Endothelial cell of umbilical vein (primary cell): ENCODE results near the gene TTF2. TPM values are rescaled to one million over a fixed set of nuclear protein-coding genes. Genes with fewer than 3 reads are reported as not detected.

Source experiments
- BruUV-seq: library from RNA; stranded (reverse); fragments of 400-500 nt; replicated peaks from 2 replicates; lab custom pipeline; 2021; lab: Mats Ljungman, UMichigan
- CTCF ChIA-PET: fragments of 300-600, 350-600 bp; sonication (Branson Sonifier 250); formaldehyde crosslinking; loops from one replicate; lab custom pipeline; 2021; ENCODE audit warnings: antibody characterized with exemption, inconsistent platforms; lab: Charles Lee
- POLR2A ChIA-PET: fragments of 300-600, 350-600 bp; sonication (Branson Sonifier 250); formaldehyde crosslinking; loops from one replicate; lab custom pipeline; 2021; ENCODE audit warnings: antibody characterized with exemption, inconsistent platforms; lab: Charles Lee
- DNase-seq: peaks from one replicate; pipeline ENCODE4 v3.0.0-alpha.2; 2011; ENCODE audit warnings: low read depth, low spot score
- FAIRE-seq: peaks from 2 replicates; lab custom pipeline; 2011; peaks lifted over from hg19 to GRCh38; lab: Jason Lieb, UNC
- H2AFZ ChIP-seq: 2 replicates; pipeline ENCODE4 v1.6.0; 2012; ENCODE audit warnings: low read depth, low read length, control low read depth, inconsistent platforms
- H3K27ac ChIP-seq: 2 replicates; pipeline ENCODE4 v1.5.1; 2011; ENCODE audit warnings: low read depth, mild to moderate bottlenecking, control low read depth, low read length, moderate library complexity; ENCODE audit not compliant: insufficient read depth
- H3K27me3 ChIP-seq, 2 experiments: 2 replicates each; pipeline versions ENCODE4 v1.6.0 to v1.6.1; 2011; ENCODE audit warnings: low read length in 2 of 2, mixed read lengths in 1 of 2; ENCODE audit not compliant: control insufficient read depth in 2 of 2, insufficient read depth in 2 of 2
- H3K36me3 ChIP-seq, 2 experiments: 2 replicates in 1 of 2; 3 replicates in 1 of 2; pipeline ENCODE4 v1.5.1; 2011; ENCODE audit warnings: low read length in 2 of 2, mild to moderate bottlenecking in 1 of 2, moderate library complexity in 1 of 2; ENCODE audit not compliant: control insufficient read depth in 2 of 2, insufficient read depth in 2 of 2; ENCODE audit errors: extremely low read depth in 1 of 2
- H3K4me1 ChIP-seq: 3 replicates; pipeline ENCODE4 v1.5.1; 2011; ENCODE audit warnings: mild to moderate bottlenecking, low read length; ENCODE audit not compliant: control insufficient read depth, insufficient read depth; ENCODE audit errors: extremely low read depth
- H3K4me2 ChIP-seq: 2 replicates; pipeline ENCODE4 v1.6.1; 2011; ENCODE audit warnings: low read length, control low read depth, mixed read lengths; ENCODE audit not compliant: insufficient read depth
- H3K4me3 ChIP-seq, 3 experiments: fragments of 200-600 bp in 1 of 3; sonication (generic), shearing (Covaris generic) in 1 of 3; replicated peaks in 1 of 3; 2 replicates each; pipeline ENCODE4 v1.5.1; 2011 to 2016; ENCODE audit warnings: control low read depth in 3 of 3, low read length in 3 of 3, mild to moderate bottlenecking in 2 of 3, inconsistent platforms in 1 of 3, low read depth in 1 of 3, moderate library complexity in 1 of 3; ENCODE audit not compliant: insufficient read depth in 1 of 3
- H3K79me2 ChIP-seq: 2 replicates; pipeline ENCODE4 v1.6.0; 2012; ENCODE audit warnings: low read length, inconsistent platforms; ENCODE audit not compliant: control insufficient read depth, insufficient read depth
- H3K9ac ChIP-seq: replicated peaks from 2 replicates; pipeline ENCODE3; 2011; ENCODE audit warnings: low read length, control low read depth; ENCODE audit not compliant: insufficient read depth; ENCODE audit errors: extremely low read depth
- H3K9me1 ChIP-seq: replicated peaks from 3 replicates; pipeline ENCODE4 v1.6.0; 2011; ENCODE audit warnings: mild to moderate bottlenecking, low read length; ENCODE audit not compliant: control insufficient read depth, insufficient read depth; ENCODE audit errors: extremely low read depth
- H3K9me3 ChIP-seq: replicated peaks from 2 replicates; pipeline ENCODE4 v1.5.1; 2012; ENCODE audit warnings: low read length, inconsistent platforms; ENCODE audit not compliant: control insufficient read depth, insufficient read depth
- H4K20me1 ChIP-seq: replicated peaks from 2 replicates; pipeline ENCODE3; 2011; ENCODE audit warnings: mild to moderate bottlenecking, low read length; ENCODE audit not compliant: control insufficient read depth, insufficient read depth; ENCODE audit errors: extremely low read depth
- EZH2 ChIP-seq: IDR thresholded peaks from 2 replicates; pipeline ENCODE4 v1.6.1; 2012; ENCODE audit warnings: borderline replicate concordance, low read depth, mild to moderate bottlenecking, moderate library complexity, low read length, inconsistent platforms; ENCODE audit not compliant: severe bottlenecking
- FOS ChIP-seq: IDR thresholded peaks from 2 replicates; pipeline ENCODE4 v1.6.1; 2011; ENCODE audit warnings: mild to moderate bottlenecking, low read length, moderate library complexity, borderline replicate concordance; ENCODE audit not compliant: insufficient read depth
- GATA2 ChIP-seq: IDR thresholded peaks from 2 replicates; pipeline ENCODE4 v1.7.0; 2011; ENCODE audit warnings: low read depth, mild to moderate bottlenecking, moderate library complexity, mixed read lengths, low read length; ENCODE audit not compliant: insufficient read length, insufficient read depth
- JUN ChIP-seq: IDR thresholded peaks from 2 replicates; pipeline ENCODE4 v1.6.1; 2011; ENCODE audit warnings: borderline replicate concordance, low read depth; ENCODE audit not compliant: insufficient read length, insufficient read depth
- MYC ChIP-seq: IDR thresholded peaks from one replicate; pipeline ENCODE4 v1.6.1; 2011; ENCODE audit warnings: mild to moderate bottlenecking, low read depth, low read length
- POLR2A ChIP-seq: IDR thresholded peaks from 2 replicates; pipeline ENCODE4 v1.6.1; 2012; ENCODE audit warnings: low read depth, mild to moderate bottlenecking, control low read depth, low read length
- POLR2AphosphoS5 ChIP-seq: IDR thresholded peaks from 2 replicates; pipeline ENCODE4 v1.6.1; 2012; ENCODE audit warnings: low read depth, mild to moderate bottlenecking, control low read depth, low read length, moderate library complexity; ENCODE audit not compliant: insufficient read depth
- dilution Hi-C: fragments of 300-500 bp; cut with MboI; formaldehyde crosslinking; loops from one replicate; pipeline ENCODE4 v1.15.0; 2019; ENCODE audit warnings: low sequenced_read_pairs; ENCODE audit not compliant: extremely low pct_ligation_motif_present
- intact Hi-C: fragments of 100-400 bp; cut with micrococcal nuclease; formaldehyde crosslinking; loops from one replicate; pipeline ENCODE4 v1.10.0; 2022
- polyA plus RNA-seq, 4 experiments: library from polyadenylated mRNA; depleted of rRNA in 3 of 4; stranded (reverse) in 3 of 4; unstranded in 1 of 4; fragments of >200 nt; gene quantifications; 2 replicates each; pipeline versions ENCODE4 v1.2.1 to v1.2.3, GENCODE V29; 2011 to 2012; ENCODE audit warnings: missing spikeins in 1 of 4
- total RNA-seq: library from RNA; stranded (reverse); gene quantifications from 2 replicates; pipeline ENCODE4 v1.2.3, GENCODE V29; 2021
- TF ChIP-seq, protein P1 (sequence below), 2 donors: IDR thresholded peaks; 1 replicate in 1 of 2; 2 replicates in 1 of 2; pipeline ENCODE4 v1.5.1; 2011; ENCODE audit warnings: low read length in 2 of 2, mild to moderate bottlenecking in 2 of 2, moderate library complexity in 2 of 2, control low read depth in 1 of 2, inconsistent platforms in 1 of 2, low read depth in 1 of 2; ENCODE audit not compliant: insufficient read depth in 1 of 2; ENCODE audit errors: extremely low read depth in 1 of 2
- TF ChIP-seq, protein P2 (sequence below): IDR thresholded peaks from 2 replicates; pipeline ENCODE4 v1.6.1; 2011; ENCODE audit not compliant: insufficient read depth, insufficient read length

TTF2 gene
- total and polyA plus RNA-seq, 2 donors (not counting 3 experiments of a cell fraction or from before 2014, with no cell fraction given), result 8.8 to 44.4 TPM

DNA sequence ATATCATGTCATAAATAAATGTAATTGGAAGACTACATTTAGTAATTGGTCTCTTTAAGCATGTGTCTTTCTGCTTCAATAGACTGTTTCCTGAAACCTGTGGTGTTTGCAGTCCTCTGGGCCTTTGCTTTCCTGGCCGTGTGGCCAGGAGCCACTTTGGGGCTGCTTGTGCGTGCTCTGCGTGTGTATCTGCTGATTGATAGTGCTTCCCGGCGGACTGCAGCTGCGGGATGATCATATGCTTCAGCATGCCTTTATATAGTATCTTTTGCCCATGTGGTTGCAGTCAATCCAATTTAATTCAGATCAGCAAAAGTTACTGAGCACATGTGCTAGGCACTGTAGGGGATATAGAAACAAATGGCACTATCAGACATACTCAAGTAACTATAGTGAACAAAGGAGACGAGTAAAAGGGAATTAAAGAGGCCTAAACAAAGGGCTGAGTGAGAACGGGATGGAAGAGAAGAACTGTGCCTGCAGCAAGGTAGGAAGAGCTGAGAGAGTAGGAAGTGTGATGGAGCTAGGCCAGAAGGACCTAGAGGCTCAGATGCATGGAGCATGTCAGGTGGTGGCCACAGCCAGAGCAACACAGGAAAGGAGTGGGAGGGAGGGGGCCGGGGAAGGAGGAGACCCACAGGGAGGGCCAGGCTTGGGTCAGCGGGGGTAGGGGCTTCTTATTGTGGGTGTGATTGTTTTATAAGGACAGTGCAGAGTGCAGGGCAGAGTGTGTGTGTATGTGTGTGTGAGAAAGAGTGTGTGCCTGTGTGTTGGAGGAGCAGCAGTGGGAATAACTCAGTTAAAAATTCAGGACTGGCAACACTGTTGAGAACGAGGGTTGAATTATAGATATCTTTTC, 27.2 kb upstream of the TTF2 start:
- dilution Hi-C loops (no loop called here), intact Hi-C loops (no loop called here)
- no peak overlapping the region for H2AFZ ChIP-seq
- CTCF ChIA-PET, result no interaction called here
- no peaks in the 10 kb centered on the region for H3K9me1 ChIP-seq
- POLR2A ChIA-PET, result no interaction called here
- H3K9ac ChIP-seq, result no peak overlapping the region
- no peaks in the 10 kb centered on the region for H3K9me3 ChIP-seq
- H3K79me2 ChIP-seq, result no peaks in the 10 kb centered on the region
- H3K27me3 ChIP-seq, result no peaks in the 10 kb centered on the region
- no TSS peak for BruUV-seq
- no peak overlapping the region for H3K27ac ChIP-seq
- FAIRE-seq, result no peak
- H3K4me2 ChIP-seq, result no peak overlapping the region
- H3K4me3 ChIP-seq, result no peak overlapping the region
- no peaks in the 10 kb centered on the region for H3K36me3 ChIP-seq
- peaks cover 8% of the 10 kb centered on the region for H3K4me1 ChIP-seq
- no peak for TF ChIP-seq JUN
- no peak for TF ChIP-seq EZH2
- TF ChIP-seq, protein P1, sequence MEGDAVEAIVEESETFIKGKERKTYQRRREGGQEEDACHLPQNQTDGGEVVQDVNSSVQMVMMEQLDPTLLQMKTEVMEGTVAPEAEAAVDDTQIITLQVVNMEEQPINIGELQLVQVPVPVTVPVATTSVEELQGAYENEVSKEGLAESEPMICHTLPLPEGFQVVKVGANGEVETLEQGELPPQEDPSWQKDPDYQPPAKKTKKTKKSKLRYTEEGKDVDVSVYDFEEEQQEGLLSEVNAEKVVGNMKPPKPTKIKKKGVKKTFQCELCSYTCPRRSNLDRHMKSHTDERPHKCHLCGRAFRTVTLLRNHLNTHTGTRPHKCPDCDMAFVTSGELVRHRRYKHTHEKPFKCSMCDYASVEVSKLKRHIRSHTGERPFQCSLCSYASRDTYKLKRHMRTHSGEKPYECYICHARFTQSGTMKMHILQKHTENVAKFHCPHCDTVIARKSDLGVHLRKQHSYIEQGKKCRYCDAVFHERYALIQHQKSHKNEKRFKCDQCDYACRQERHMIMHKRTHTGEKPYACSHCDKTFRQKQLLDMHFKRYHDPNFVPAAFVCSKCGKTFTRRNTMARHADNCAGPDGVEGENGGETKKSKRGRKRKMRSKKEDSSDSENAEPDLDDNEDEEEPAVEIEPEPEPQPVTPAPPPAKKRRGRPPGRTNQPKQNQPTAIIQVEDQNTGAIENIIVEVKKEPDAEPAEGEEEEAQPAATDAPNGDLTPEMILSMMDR (IDR thresholded peaks at IDR 0.05; ENCODE audit: extremely low read depth in 1 of 2, insufficient read depth in 1 of 2, low read depth in 1 of 2, low read length in 2 of 2), result no peak
- TF ChIP-seq FOS, result no peak
- TF ChIP-seq GATA2, result no peak
- no peak for TF ChIP-seq POLR2AphosphoS5
- no peak for TF ChIP-seq POLR2A
- TF ChIP-seq MYC, result no peak
- TF ChIP-seq, protein P2, sequence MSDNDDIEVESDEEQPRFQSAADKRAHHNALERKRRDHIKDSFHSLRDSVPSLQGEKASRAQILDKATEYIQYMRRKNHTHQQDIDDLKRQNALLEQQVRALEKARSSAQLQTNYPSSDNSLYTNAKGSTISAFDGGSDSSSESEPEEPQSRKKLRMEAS, result no peak
- DNase-seq, result no peak
- no peaks in the 10 kb centered on the region for H4K20me1 ChIP-seq
